IPS DF 6.9 (cell line): Measurements from ENCODE around the gene TEC.

Experiments
- DNase-seq: peaks from one replicate; pipeline ENCODE4 v3.0.0-alpha.2; 2013; ENCODE audit warnings: low read depth, low spot score
- H3K27ac ChIP-seq: one replicate; pipeline ENCODE4 v1.5.1; 2013; ENCODE audit warnings: low read length, control low read depth
- H3K27me3 ChIP-seq: 2 replicates; pipeline ENCODE4 v1.6.1; 2013; ENCODE audit warnings: mild to moderate bottlenecking, low read length; ENCODE audit not compliant: control insufficient read depth, insufficient read depth
- H3K36me3 ChIP-seq: 2 replicates; pipeline ENCODE4 v1.6.1; 2013; ENCODE audit warnings: low read length; ENCODE audit not compliant: control insufficient read depth, insufficient read depth
- H3K4me1 ChIP-seq: 2 replicates; pipeline ENCODE4 v1.6.1; 2013; ENCODE audit warnings: low read length; ENCODE audit not compliant: control insufficient read depth, insufficient read depth
- H3K4me3 ChIP-seq: 2 replicates; pipeline ENCODE4 v1.5.1; 2013; ENCODE audit warnings: mild to moderate bottlenecking, low read length
- H3K9me3 ChIP-seq: 2 replicates; pipeline ENCODE4 v1.6.1; 2013; ENCODE audit warnings: low read length, inconsistent platforms; ENCODE audit not compliant: control insufficient read depth, insufficient read depth
- WGBS: extraction: QIAGEN DNeasy Blood & Tissue Kit; methylation state at CpG from one replicate; pipeline ENCODE4 v1.1.7; 2013; ENCODE audit warnings: mixed read lengths, missing lambda C conversion rate; ENCODE audit not compliant: insufficient read length, insufficient coverage; 5-methylcytosine and 5-hydroxymethylcytosine counted together

TEC gene

GRCh38 chr4:48112017-48112667 lies 157.5 kb downstream of the TEC start:
- no CpG with 5 or more reads among the region's 8 CpGs for WGBS
- Histone ChIP-seq H3K4me3 (no peak overlapping the region), H3K36me3 (no peaks in the 10 kb centered on the region), H3K9me3 (no peaks in the 10 kb centered on the region), H3K27me3 (no peaks in the 10 kb centered on the region), H3K4me1 (no peaks in the 10 kb centered on the region), H3K27ac (no peak overlapping the region)
- no peak for DNase-seq

GRCh38 chr4:48110452-48110978 lies 159.1 kb downstream of the TEC start:
- no peaks in the 10 kb centered on the region for H3K9me3 ChIP-seq
- no peak for DNase-seq
- H3K36me3 ChIP-seq = no peaks in the 10 kb centered on the region
- H3K27me3 ChIP-seq = no peaks in the 10 kb centered on the region
- H3K4me1 ChIP-seq = no peaks in the 10 kb centered on the region
- WGBS = no CpG with 5 or more reads among the region's 1 CpG
- no peak overlapping the region for H3K27ac ChIP-seq
- H3K4me3 ChIP-seq = no peak overlapping the region

DNA sequence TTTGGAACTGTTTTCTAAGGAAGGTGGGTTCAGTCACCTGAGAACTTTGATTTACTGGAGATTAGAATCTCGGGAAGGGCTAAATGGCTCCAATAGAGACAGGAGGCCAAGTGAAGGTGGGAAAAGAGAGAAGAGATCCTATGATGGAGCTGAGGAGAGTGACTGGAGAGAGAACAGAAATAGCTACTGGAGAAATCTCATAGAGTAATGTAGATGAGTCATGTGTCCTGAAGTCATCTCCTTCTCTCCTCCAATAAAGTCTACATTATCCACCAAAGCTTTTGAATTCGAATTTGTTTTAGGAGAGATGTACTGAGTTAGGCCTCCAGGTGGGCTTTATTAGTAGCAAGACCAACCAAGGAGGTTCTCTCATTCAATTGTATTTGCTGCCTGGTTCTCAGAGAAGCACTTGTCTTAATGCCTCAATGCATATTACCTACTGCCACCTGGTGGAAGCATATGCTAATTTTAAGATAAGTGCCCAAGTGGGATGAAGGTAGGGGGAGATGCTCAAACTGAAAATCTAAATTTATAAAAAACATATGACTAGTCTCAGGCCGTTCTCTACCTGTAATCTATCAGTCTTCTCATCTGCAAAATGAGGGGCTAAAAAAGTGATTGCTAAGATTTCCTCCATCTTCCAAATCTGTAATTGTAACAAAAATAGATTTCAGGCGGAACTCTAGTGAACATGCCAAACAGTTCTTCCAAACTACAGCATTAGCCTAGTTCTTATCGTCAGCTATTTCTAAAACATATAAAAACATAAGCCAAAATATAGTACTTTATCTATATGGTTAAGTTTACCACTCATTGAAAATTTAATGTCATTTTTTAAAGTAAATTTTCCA lies 160.0 kb downstream of the TEC start:
- WGBS = no CpG with 5 or more reads among the region's 5 CpGs
- DNase-seq = no peak
- H3K9me3 ChIP-seq = no peaks in the 10 kb centered on the region

DNA sequence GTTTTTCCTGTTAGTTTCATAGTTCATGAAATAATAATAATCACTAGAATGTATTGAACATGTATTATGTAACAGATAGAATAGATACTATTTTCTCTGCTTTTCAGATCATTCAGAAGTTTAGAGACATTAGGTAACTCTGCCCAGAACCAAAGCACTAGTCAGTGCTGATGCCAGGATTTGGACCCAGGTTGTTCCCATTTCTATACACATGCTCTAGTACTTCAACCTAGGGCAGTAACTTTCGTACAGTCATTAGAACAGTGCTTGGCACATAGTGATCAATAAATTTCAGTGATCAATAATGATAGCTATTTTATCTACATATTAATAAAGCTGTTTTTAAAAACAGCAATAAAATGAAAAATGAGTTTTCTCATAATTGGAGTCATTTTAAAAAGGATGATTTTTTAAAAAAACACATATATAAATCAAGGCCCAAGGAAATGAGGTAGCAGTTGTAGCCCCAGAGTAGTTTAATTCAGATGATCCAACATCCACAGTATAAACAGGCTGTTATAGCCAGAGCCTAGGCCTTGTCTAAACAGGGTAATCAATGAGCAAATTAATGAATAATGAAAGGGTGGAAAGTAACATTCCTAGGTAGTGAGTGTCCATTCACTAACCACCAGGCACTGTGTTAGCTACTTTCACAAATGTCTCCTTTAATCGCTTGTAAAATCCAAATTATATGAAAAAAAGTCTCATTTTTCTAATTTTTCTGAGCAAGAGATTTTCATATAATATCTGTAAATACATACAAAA lies 161.1 kb downstream of the TEC start:
- Histone ChIP-seq H3K4me3 (no peak overlapping the region), H3K27ac (no peak overlapping the region), H3K36me3 (no peaks in the 10 kb centered on the region), H3K9me3 (no peaks in the 10 kb centered on the region), H3K27me3 (no peaks in the 10 kb centered on the region), H3K4me1 (no peaks in the 10 kb centered on the region)
- no CpG with 5 or more reads among the region's 2 CpGs for WGBS
- DNase-seq = no peak

More for the DNA sequence above, 160.0 kb downstream of the TEC start:
- Histone ChIP-seq H3K36me3 (no peaks in the 10 kb centered on the region), H3K4me1 (no peaks in the 10 kb centered on the region), H3K27ac (no peak overlapping the region), H3K27me3 (no peaks in the 10 kb centered on the region), H3K4me3 (no peak overlapping the region)

DNA sequence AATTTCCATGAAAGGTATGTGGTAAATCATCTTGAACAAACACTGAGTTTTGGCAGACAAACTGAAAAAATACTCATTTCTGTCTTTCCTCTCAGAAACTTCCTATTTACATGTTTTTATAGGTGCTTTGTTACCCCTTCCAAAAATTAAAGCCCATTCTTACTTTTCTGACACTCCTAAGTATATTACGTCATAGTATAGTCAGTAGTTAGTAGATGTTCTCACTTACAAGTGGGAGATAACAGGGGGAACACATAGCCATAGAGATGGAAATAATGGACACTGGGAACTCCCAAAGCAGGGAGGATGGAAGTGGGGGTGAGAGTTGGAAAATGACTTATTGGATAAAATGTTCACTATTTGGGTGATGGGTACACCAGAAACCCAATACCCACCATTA lies 164.4 kb downstream of the TEC start:
- no peak overlapping the region for H3K27ac ChIP-seq
- no peak for DNase-seq
- WGBS = no CpG with 5 or more reads among the region's 1 CpG
- H3K4me3 ChIP-seq = no peak overlapping the region
- no peaks in the 10 kb centered on the region for H3K27me3 ChIP-seq
- H3K9me3 ChIP-seq = no peaks in the 10 kb centered on the region
- H3K4me1 ChIP-seq = no peaks in the 10 kb centered on the region
- no peaks in the 10 kb centered on the region for H3K36me3 ChIP-seq

- DNase-seq = no peak
- Histone ChIP-seq H3K36me3 (no peaks in the 10 kb centered on the region), H3K27me3 (no peaks in the 10 kb centered on the region), H3K27ac (no peak overlapping the region), H3K9me3 (no peaks in the 10 kb centered on the region), H3K4me1 (no peaks in the 10 kb centered on the region), H3K4me3 (no peak overlapping the region)
- WGBS = no CpG with 5 or more reads among the region's 3 CpGs
Observed at GRCh38 chr4:48103483-48104139, 166.0 kb downstream of the TEC start.

- DNase-seq = no peak
- no peak overlapping the region for H3K27ac ChIP-seq
- H3K4me1 ChIP-seq = no peaks in the 10 kb centered on the region
- WGBS = no CpG with 5 or more reads among the region's 3 CpGs
- no peaks in the 10 kb centered on the region for H3K9me3 ChIP-seq
- H3K4me3 ChIP-seq = no peak overlapping the region
- H3K36me3 ChIP-seq = no peaks in the 10 kb centered on the region
- H3K27me3 ChIP-seq = no peaks in the 10 kb centered on the region
Observed at GRCh38 chr4:48102303-48102702, 167.3 kb downstream of the TEC start.

DNA sequence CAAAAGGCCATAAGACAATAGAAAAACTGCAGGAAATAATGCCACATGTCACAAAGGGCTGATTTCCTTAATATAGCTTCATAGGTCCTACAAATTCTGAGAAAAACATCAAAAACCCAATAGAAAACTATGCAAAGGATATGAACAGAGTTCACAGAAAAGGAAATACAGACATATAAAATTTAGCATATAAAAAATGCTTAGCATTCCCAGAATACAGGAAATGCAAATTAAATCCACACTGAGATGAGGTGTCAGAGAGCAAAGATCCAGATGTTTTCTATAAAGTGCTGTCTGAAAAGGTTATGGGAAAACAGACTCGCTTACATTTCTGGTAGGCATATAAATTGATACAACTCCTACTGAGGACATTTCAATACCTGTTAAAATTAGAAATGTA lies 169.4 kb downstream of the TEC start:
- no peaks in the 10 kb centered on the region for H3K4me1 ChIP-seq
- H3K27ac ChIP-seq = no peak overlapping the region
- no peak overlapping the region for H3K4me3 ChIP-seq
- H3K27me3 ChIP-seq = no peaks in the 10 kb centered on the region
- no peak for DNase-seq
- WGBS = no CpG with 5 or more reads among the region's 1 CpG
- no peaks in the 10 kb centered on the region for H3K9me3 ChIP-seq
- no peaks in the 10 kb centered on the region for H3K36me3 ChIP-seq

DNA sequence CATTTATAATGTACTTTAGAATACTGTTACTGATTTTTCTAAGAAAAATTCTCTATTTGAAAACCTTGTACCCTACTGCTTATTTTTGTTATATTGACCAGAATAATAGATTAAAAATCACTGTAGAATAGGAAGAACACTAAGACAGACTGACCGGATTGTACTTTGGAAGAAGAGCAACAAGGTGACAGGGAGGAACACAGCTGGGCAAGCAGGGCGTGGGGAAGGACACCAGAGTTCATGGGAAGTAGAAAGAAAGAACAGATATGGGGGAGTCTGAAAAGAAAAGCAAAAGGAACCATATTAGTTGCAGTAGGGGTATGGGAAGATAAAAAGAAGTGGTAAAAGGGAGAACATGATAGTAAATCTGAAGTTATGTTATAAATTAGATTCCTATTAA lies 174.2 kb downstream of the TEC start:
- WGBS = no CpG with 5 or more reads among the region's 2 CpGs

DNA sequence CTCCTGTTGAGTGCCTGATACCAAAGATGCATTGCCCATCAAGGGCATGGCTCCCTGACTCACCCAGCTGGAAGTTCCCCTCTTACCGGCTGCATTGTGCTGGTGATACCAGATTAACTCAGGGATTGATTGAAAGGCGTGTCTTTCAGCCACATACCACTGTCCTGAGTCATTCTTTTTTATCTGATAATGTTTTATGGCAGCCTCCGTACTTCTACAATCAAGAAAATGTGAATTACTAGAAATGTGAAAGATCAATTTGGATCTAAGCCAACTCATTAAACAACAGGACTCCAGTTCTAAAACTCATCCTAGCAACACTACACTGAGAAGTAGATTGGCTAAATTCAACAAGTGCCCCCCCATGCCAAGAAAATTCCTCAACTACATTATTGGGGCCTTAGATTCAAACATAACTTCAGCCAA lies 175.6 kb downstream of the TEC start:
- H3K36me3 ChIP-seq = no peaks in the 10 kb centered on the region
- H3K4me1 ChIP-seq = no peaks in the 10 kb centered on the region
- H3K9me3 ChIP-seq = no peaks in the 10 kb centered on the region
- H3K4me3 ChIP-seq = no peak overlapping the region
- WGBS = no CpG with 5 or more reads among the region's 3 CpGs
- no peak overlapping the region for H3K27ac ChIP-seq
- DNase-seq = no peak
- H3K27me3 ChIP-seq = no peaks in the 10 kb centered on the region

More for the DNA sequence above, 174.2 kb downstream of the TEC start:
- no peaks in the 10 kb centered on the region for H3K4me1 ChIP-seq
- no peaks in the 10 kb centered on the region for H3K9me3 ChIP-seq
- H3K4me3 ChIP-seq = no peak overlapping the region
- no peaks in the 10 kb centered on the region for H3K36me3 ChIP-seq
- no peaks in the 10 kb centered on the region for H3K27me3 ChIP-seq
- DNase-seq = no peak
- H3K27ac ChIP-seq = no peak overlapping the region
